Measurements from ENCODE around the gene AFG1L.
"Not testable (repeated sequence)": the region's sequence is repeated elsewhere in the genome, so short reads cannot be mapped to it uniquely, and the experiment has no call there.

AFG1L gene

DNA sequence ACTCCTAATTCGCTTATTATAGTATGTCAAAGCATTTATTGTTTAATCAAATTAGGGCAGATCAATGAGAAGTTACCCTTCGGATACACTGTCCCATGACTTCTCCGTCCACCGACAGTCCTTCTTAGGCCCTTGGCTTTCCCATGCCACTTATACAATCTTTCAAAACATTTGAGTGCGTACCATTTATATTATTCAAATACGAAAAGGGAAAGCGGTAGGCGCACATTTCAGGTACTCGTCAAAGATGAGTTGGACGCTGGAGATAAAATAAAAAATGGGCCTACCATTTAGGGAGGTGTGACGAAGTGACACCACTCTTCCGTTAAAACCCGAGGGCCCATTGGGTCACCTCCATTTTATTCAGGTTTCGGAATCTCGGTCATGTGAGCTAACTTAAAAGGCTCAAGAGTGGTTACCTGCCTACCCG, 542 bp upstream of the AFG1L start:
- Histone ChIP-seq H3K9me3 (ENCODE audit: low read depth, low read length) (no peaks in the 10 kb centered on the region), H3K36me3 (ENCODE audit: insufficient read depth, low read length) (no peaks in the 10 kb centered on the region), H3K4me3 (peak overlapping the region; percentile 91), H3K9ac (ENCODE audit: insufficient read length) (peak overlapping the region; percentile 88), H3K27ac (peak overlapping the region; percentile 81)
- TF ChIP-seq POLR2AphosphoS5 (IDR thresholded peaks at IDR 0.05; ENCODE audit: borderline replicate concordance, low read depth, low read length): no peak
- no peak for DNase-seq (ENCODE audit: low read depth, low spot score)

DNA sequence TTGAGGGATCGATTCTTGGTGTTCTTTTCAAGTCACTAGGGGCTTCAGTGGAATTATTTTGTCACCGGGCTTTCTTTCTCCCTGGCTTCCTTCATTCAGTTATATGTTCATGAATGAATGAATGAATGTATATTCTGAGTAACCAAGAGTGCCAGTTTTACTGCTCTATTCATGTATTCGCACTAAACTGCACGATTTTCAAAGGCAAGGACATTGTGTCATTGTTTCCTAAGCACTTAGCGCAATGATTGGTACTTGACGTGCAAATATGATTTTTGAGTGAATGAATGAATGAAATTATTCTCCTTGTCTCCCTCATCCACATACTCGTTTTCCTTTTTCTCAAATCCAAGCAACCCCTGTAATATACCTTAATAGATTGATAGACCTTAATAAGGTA, 822 bp downstream of the AFG1L start:
- H3K27ac ChIP-seq: peak overlapping the region; percentile 81
- DNase-seq (ENCODE audit: low read depth, low spot score): no peak
- peak overlapping the region; percentile 88 for H3K9ac ChIP-seq (ENCODE audit: insufficient read length)
- H3K4me3 ChIP-seq: peak overlapping the region; percentile 91
- no peaks in the 10 kb centered on the region for H3K36me3 ChIP-seq (ENCODE audit: insufficient read depth, low read length)
- no peak for TF ChIP-seq POLR2AphosphoS5 (IDR thresholded peaks at IDR 0.05; ENCODE audit: borderline replicate concordance, low read depth, low read length)
- TF ChIP-seq FOXP2 (optimal IDR thresholded peaks at IDR 0.05; ENCODE audit: control extremely low read depth, extremely low read length, insufficient read depth): no peak
- no peak for TF ChIP-seq EZH2 (IDR thresholded peaks at IDR 0.05)
- H3K9me3 ChIP-seq (ENCODE audit: low read depth, low read length): no peaks in the 10 kb centered on the region

DNA sequence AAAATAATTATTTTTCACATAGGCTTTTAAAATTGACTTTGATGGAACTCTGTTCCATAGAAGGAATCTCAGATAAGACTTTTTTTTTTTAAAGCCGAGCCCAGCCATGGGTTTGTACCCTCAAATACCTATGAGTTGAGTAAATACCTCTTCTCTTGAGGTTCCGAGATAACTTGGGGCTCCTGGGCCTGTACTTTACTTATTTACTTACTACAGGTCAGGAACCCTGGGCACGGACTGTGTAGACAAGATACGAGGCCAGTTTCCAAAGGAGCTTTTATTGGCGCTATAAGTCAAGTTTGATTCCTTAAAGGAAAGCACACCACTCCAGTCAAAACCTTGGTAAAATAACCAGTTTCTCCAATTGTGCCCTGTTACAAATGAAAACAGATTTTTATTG, 7.5 kb downstream of the AFG1L start:
- Histone ChIP-seq H3K27ac (no peak overlapping the region), H3K4me3 (no peak overlapping the region), H3K9me3 (ENCODE audit: low read depth, low read length) (no peaks in the 10 kb centered on the region), H3K36me3 (ENCODE audit: insufficient read depth, low read length) (no peaks in the 10 kb centered on the region), H3K9ac (ENCODE audit: insufficient read length) (no peak overlapping the region)
- DNase-seq (ENCODE audit: low read depth, low spot score): no peak
- TF ChIP-seq EZH2 (IDR thresholded peaks at IDR 0.05): no peak
- no peak for TF ChIP-seq FOXP2 (optimal IDR thresholded peaks at IDR 0.05; ENCODE audit: control extremely low read depth, extremely low read length, insufficient read depth)
- no peak for TF ChIP-seq POLR2AphosphoS5 (IDR thresholded peaks at IDR 0.05; ENCODE audit: borderline replicate concordance, low read depth, low read length)

GRCh38 chr6:108304646-108305045, 9.8 kb downstream of the AFG1L start:
- no peak overlapping the region for H3K9ac ChIP-seq (ENCODE audit: insufficient read length)
- H3K4me3 ChIP-seq: no peak overlapping the region
- TF ChIP-seq POLR2AphosphoS5 (IDR thresholded peaks at IDR 0.05; ENCODE audit: borderline replicate concordance, low read depth, low read length) (no peak), EZH2 (IDR thresholded peaks at IDR 0.05) (no peak)
- H3K27ac ChIP-seq: no peak overlapping the region
- no peak for DNase-seq (ENCODE audit: low read depth, low spot score)
- no peaks in the 10 kb centered on the region for H3K9me3 ChIP-seq (ENCODE audit: low read depth, low read length)
- no peaks in the 10 kb centered on the region for H3K36me3 ChIP-seq (ENCODE audit: insufficient read depth, low read length)

DNA sequence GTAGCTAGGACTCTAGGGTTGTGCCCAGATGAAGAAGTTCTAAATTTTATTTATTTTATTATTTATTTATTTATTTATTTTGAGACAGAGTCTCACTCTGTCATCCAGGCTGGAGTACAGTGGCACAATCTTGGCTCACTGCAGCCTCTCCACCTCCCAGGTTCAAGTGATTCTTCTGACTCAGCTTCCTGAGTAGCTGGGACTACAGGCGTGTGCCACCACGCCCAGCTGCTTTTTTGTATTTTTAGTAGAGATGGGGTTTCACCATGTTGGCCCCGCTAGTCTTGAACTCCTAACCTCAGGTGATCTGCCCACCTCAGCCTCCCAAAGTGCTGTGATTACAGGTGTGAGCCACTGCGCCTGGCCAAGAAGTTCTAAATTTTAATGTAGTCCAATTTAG, 13.8 kb downstream of the AFG1L start:
- not testable (repeated sequence) for H3K4me3 ChIP-seq

GRCh38 chr6:108309844-108310243, 15.0 kb downstream of the AFG1L start:
- Histone ChIP-seq H3K4me3 (no peak overlapping the region), H3K9me3 (ENCODE audit: low read depth, low read length) (no peaks in the 10 kb centered on the region), H3K27ac (no peak overlapping the region), H3K9ac (ENCODE audit: insufficient read length) (no peak overlapping the region), H3K36me3 (ENCODE audit: insufficient read depth, low read length) (no peaks in the 10 kb centered on the region)
- TF ChIP-seq EZH2 (IDR thresholded peaks at IDR 0.05) (no peak), FOXP2 (optimal IDR thresholded peaks at IDR 0.05; ENCODE audit: control extremely low read depth, extremely low read length, insufficient read depth) (no peak)
- no peak for DNase-seq (ENCODE audit: low read depth, low spot score)

More for the DNA sequence above, 13.8 kb downstream of the AFG1L start:
- not testable (repeated sequence) for H3K9ac ChIP-seq (ENCODE audit: insufficient read length); H3K27ac ChIP-seq; H3K36me3 ChIP-seq (ENCODE audit: insufficient read depth, low read length); DNase-seq (ENCODE audit: low read depth, low spot score); H3K9me3 ChIP-seq (ENCODE audit: low read depth, low read length)

DNA sequence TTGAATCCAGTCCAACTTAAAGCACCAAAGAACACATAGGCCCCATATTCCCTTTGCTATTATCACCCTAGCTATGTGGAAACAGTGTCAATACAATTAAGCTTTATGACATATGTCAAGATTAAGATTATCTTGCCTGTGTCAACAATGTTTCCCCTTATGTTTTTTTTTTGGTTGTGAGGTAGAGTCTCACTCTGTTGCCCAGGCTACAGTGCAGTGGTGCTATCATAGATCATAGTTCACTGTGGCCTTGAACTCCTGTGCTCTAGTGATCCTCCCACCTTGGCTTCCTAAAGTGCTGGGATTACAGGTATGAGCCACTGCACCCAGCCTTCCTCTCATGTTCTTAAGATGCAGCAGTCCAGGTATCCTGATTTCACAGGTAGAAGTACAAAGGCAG, 17.8 kb downstream of the AFG1L start:
- Histone ChIP-seq H3K27ac (no peak overlapping the region), H3K4me3 (no peak overlapping the region), H3K36me3 (ENCODE audit: insufficient read depth, low read length) (no peaks in the 10 kb centered on the region), H3K9ac (ENCODE audit: insufficient read length) (no peak overlapping the region), H3K9me3 (ENCODE audit: low read depth, low read length) (no peaks in the 10 kb centered on the region)
- DNase-seq (ENCODE audit: low read depth, low spot score): no peak
- TF ChIP-seq EZH2 (IDR thresholded peaks at IDR 0.05): no peak
- no peak for TF ChIP-seq FOXP2 (optimal IDR thresholded peaks at IDR 0.05; ENCODE audit: control extremely low read depth, extremely low read length, insufficient read depth)
- TF ChIP-seq POLR2AphosphoS5 (IDR thresholded peaks at IDR 0.05; ENCODE audit: borderline replicate concordance, low read depth, low read length): no peak

- Histone ChIP-seq H3K27ac (no peak overlapping the region), H3K9ac (ENCODE audit: insufficient read length) (no peak overlapping the region), H3K4me3 (no peak overlapping the region), H3K9me3 (ENCODE audit: low read depth, low read length) (no peaks in the 10 kb centered on the region), H3K36me3 (ENCODE audit: insufficient read depth, low read length) (no peaks in the 10 kb centered on the region)
- TF ChIP-seq FOXP2 (optimal IDR thresholded peaks at IDR 0.05; ENCODE audit: control extremely low read depth, extremely low read length, insufficient read depth) (no peak), EZH2 (IDR thresholded peaks at IDR 0.05) (no peak), POLR2AphosphoS5 (IDR thresholded peaks at IDR 0.05; ENCODE audit: borderline replicate concordance, low read depth, low read length) (no peak)
- no peak for DNase-seq (ENCODE audit: low read depth, low spot score)
These were observed 26.4 kb downstream of the AFG1L start for GRCh38 chr6:108321253-108321747.

- no peak overlapping the region for H3K4me3 ChIP-seq
- no peak overlapping the region for H3K9ac ChIP-seq (ENCODE audit: insufficient read length)
- no peaks in the 10 kb centered on the region for H3K9me3 ChIP-seq (ENCODE audit: low read depth, low read length)
- TF ChIP-seq POLR2AphosphoS5 (IDR thresholded peaks at IDR 0.05; ENCODE audit: borderline replicate concordance, low read depth, low read length) (no peak), EZH2 (IDR thresholded peaks at IDR 0.05) (no peak), FOXP2 (optimal IDR thresholded peaks at IDR 0.05; ENCODE audit: control extremely low read depth, extremely low read length, insufficient read depth) (no peak)
- no peak for DNase-seq (ENCODE audit: low read depth, low spot score)
- no peaks in the 10 kb centered on the region for H3K36me3 ChIP-seq (ENCODE audit: insufficient read depth, low read length)
- no peak overlapping the region for H3K27ac ChIP-seq
These were observed 27.9 kb downstream of the AFG1L start for GRCh38 chr6:108322728-108323127.
